OCI-LY7 (cell line): ENCODE results near the gene THAP8. TPM values are rescaled to one million over a fixed set of nuclear protein-coding genes. Genes with fewer than 3 reads are reported as not detected.

Experiments
- BruUV-seq: library from RNA; stranded (reverse); fragments of 400-500 nt; replicated peaks from 2 replicates; lab custom pipeline; 2021; lab: Mats Ljungman, UMichigan
- CTCF ChIA-PET: fragments of 300-600 bp; sonication (Branson Sonifier 250); formaldehyde crosslinking; loops from one replicate; lab custom pipeline; 2022; ENCODE audit warnings: antibody characterized with exemption; ENCODE audit not compliant: unreplicated experiment; lab: Charles Lee
- POLR2A ChIA-PET: fragments of 300-600 bp; sonication (Branson Sonifier 250); formaldehyde crosslinking; loops from one replicate; lab custom pipeline; 2022; ENCODE audit warnings: antibody characterized with exemption; lab: Charles Lee
- DNase-seq: peaks from one replicate; pipeline ENCODE4 v3.0.0-alpha.2; 2015; ENCODE audit warnings: low spot score
- H2AFZ ChIP-seq: fragments of 200-600 bp; sonication (generic), shearing (Covaris generic); 2 replicates; pipeline ENCODE4 v1.6.1; 2014; ENCODE audit warnings: mild to moderate bottlenecking, antibody characterized with exemption, low read length, moderate library complexity
- H3K27ac ChIP-seq: fragments of 200-600 bp; sonication (generic); 2 replicates; pipeline ENCODE4 v1.5.1; 2014; ENCODE audit warnings: mixed run types, low read depth, mild to moderate bottlenecking, moderate library complexity, low read length, inconsistent platforms; ENCODE audit not compliant: poor library complexity, severe bottlenecking
- H3K36me3 ChIP-seq: fragments of 200-600 bp; sonication (generic); 2 replicates; pipeline ENCODE4 v1.6.1; 2014; ENCODE audit warnings: mild to moderate bottlenecking, antibody characterized with exemption, low read length, moderate library complexity, mixed read lengths; ENCODE audit not compliant: insufficient read depth
- H3K4me1 ChIP-seq: fragments of 200-600 bp; sonication (generic); 2 replicates; pipeline ENCODE4 v1.5.1; 2014; ENCODE audit warnings: mild to moderate bottlenecking, low read length; ENCODE audit not compliant: insufficient read depth, poor library complexity, severe bottlenecking
- H3K4me2 ChIP-seq: fragments of 200-600 bp; sonication (generic); 2 replicates; pipeline ENCODE4 v1.6.1; 2014; ENCODE audit warnings: mild to moderate bottlenecking, low read length
- H3K4me3 ChIP-seq: fragments of 200-600 bp; sonication (generic); 2 replicates; pipeline ENCODE4 v1.5.1; 2014; ENCODE audit warnings: mild to moderate bottlenecking, low read depth, low read length; ENCODE audit not compliant: poor library complexity, severe bottlenecking
- H3K79me2 ChIP-seq: fragments of 200-600 bp; sonication (generic); 2 replicates; pipeline ENCODE4 v1.6.1; 2016; ENCODE audit warnings: low read depth, mild to moderate bottlenecking, low read length, moderate library complexity, mixed read lengths; ENCODE audit not compliant: insufficient read depth
- H3K9me2 ChIP-seq: fragments of 200-600 bp; sonication (generic); 2 replicates; pipeline ENCODE4 v1.6.1; 2016; ENCODE audit warnings: mild to moderate bottlenecking, low read length, mixed read lengths; ENCODE audit not compliant: insufficient read depth
- H3K9me3 ChIP-seq: fragments of 200-600 bp; sonication (generic); 2 replicates; pipeline ENCODE4 v1.6.1; 2014; ENCODE audit warnings: mild to moderate bottlenecking, mixed run types, low read length, mixed read lengths
- H4K20me1 ChIP-seq: fragments of 200-600 bp; sonication (generic); 2 replicates; pipeline ENCODE4 v1.6.1; 2014; ENCODE audit warnings: mild to moderate bottlenecking, antibody characterized with exemption, low read length, moderate library complexity, mixed read lengths; ENCODE audit not compliant: insufficient read depth
- CTCF ChIP-seq: fragments of 200-600 bp; sonication (generic); conservative IDR thresholded peaks from 2 replicates; pipeline ENCODE4 v1.5.1; 2014; ENCODE audit warnings: mild to moderate bottlenecking, antibody characterized with exemption, low read length, moderate library complexity, mixed read lengths
- EZH2phosphoT487 ChIP-seq: fragments of 200-600 bp; sonication (generic); IDR thresholded peaks from 2 replicates; pipeline ENCODE4 v1.6.1; 2018; ENCODE audit warnings: low read depth, borderline replicate concordance, mild to moderate bottlenecking, mixed run types, antibody characterized with exemption, low read length, moderate library complexity, mixed read lengths
- intact Hi-C: fragments of 100-400 bp; cut with micrococcal nuclease; formaldehyde crosslinking; loops from one replicate; pipeline ENCODE4 v1.10.0; 2022; ENCODE audit not compliant: unreplicated experiment
- total RNA-seq, 2 experiments: library from RNA; depleted of rRNA in 1 of 2; stranded (reverse); fragments of >200 nt in 1 of 2; shearing (Covaris generic) in 1 of 2; gene quantifications; 2 replicates each; pipeline ENCODE4 v1.2.3, GENCODE V29; 2014 to 2022

The THAP8 gene
- total RNA-seq, 2 experiments from 2014 or later: 7.3 TPM

DNA sequence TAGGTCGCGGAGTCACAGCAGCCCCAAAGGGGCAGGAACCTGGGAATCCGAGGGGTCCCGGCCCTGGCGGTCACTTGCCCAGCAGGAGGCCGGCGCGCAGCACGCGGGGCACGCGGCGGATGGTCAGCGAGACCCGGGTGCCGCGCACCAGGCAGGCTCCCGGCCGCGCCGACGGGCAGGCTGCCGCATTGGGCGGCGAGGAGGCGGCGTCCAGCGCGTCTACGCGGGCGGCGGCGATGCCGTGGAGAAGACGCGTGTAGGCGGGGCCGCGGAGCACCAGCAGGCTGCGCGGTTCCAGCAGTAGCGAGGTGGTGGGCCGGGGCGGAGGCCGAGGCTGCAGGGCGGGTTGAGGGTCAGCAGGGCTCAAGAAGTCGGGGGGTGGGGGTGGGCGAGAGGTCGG lies 44.9 kb downstream of the THAP8 start:
- ChIA-PET CTCF (no interaction called here), POLR2A (interaction anchor here (1.3 kb wide), 1 partner anchor 45 kb away, joined by 4 read pairs; the partner anchor contains the start of gene THAP8)
- intact Hi-C loops: no loop called here
- no peak overlapping the region for H3K4me2 ChIP-seq
- no TSS peak for BruUV-seq
- H3K79me2 ChIP-seq: no peaks in the 10 kb centered on the region
- no peaks in the 10 kb centered on the region for H3K4me1 ChIP-seq
- H2AFZ ChIP-seq: no peak overlapping the region
- H3K27ac ChIP-seq: no peak overlapping the region
- no peaks in the 10 kb centered on the region for H3K9me2 ChIP-seq
- H3K4me3 ChIP-seq: no peak overlapping the region
- no peaks in the 10 kb centered on the region for H4K20me1 ChIP-seq
- no peaks in the 10 kb centered on the region for H3K9me3 ChIP-seq
- no peaks in the 10 kb centered on the region for H3K36me3 ChIP-seq
- no peak for DNase-seq
- TF ChIP-seq CTCF (no peak), EZH2phosphoT487 (no peak)

GRCh38 chr19:36008336-36008978 lies 45.6 kb downstream of the THAP8 start, which contains the start of gene SYNE4:
SYNE4 (minus strand) TSS chr19:36008813; CDS start chr19:36008681, 132 bp downstream.
- Histone ChIP-seq H2AFZ (no peak within 1 kb of the TSS), H3K4me1 (no peaks in the 10 kb centered on the region), H3K27ac (no peak within 1 kb of the TSS), H3K79me2 (no peaks in the 10 kb centered on the region), H3K9me3 (no peaks in the 10 kb centered on the region), H4K20me1 (no peaks in the 10 kb centered on the region), H3K36me3 (no peaks in the 10 kb centered on the region), H3K9me2 (no peaks in the 10 kb centered on the region), H3K4me3 (no peak within 1 kb of the TSS), H3K4me2 (no peak within 1 kb of the TSS)
- POLR2A ChIA-PET: interaction anchor here (1.3 kb wide), 1 partner anchor 46 kb away, joined by 4 read pairs; the partner anchor contains the start of gene THAP8
- TF ChIP-seq CTCF (no peak), EZH2phosphoT487 (no peak)
- DNase-seq: no peak
- no TSS peak for BruUV-seq
- CTCF ChIA-PET: no interaction called here
- intact Hi-C loops: no loop called here

GRCh38 chr19:36006955-36007354 lies 47.1 kb downstream of the THAP8 start:
- no peak overlapping the region for H2AFZ ChIP-seq
- intact Hi-C loops: no loop called here
- no peak overlapping the region for H3K4me2 ChIP-seq
- ChIA-PET POLR2A (no interaction called here), CTCF (no interaction called here)
- H3K36me3 ChIP-seq: peaks cover 6% of the 10 kb centered on the region; the same call in 1 of the 2 replicates
- BruUV-seq: no TSS peak
- TF ChIP-seq CTCF: no peak
- no peak overlapping the region for H3K4me3 ChIP-seq
- H3K9me2 ChIP-seq: no peaks in the 10 kb centered on the region
- H3K79me2 ChIP-seq: no peaks in the 10 kb centered on the region
- H3K4me1 ChIP-seq: no peaks in the 10 kb centered on the region
- H3K9me3 ChIP-seq: no peaks in the 10 kb centered on the region
- H4K20me1 ChIP-seq: no peaks in the 10 kb centered on the region
- H3K27ac ChIP-seq: no peak overlapping the region
- DNase-seq: no peak
